Stimulated activated CD4-positive, alpha-beta T cell treated with anti-CD3 and anti-CD28 coated beads, TNF-alpha, amount 100 ng/mL, for 24 hours (primary cell): ENCODE results near the gene FHOD3.

ENCODE experiments used
- DNase-seq, 3 experiments: peaks; one replicate each; pipeline ENCODE4 v3.0.0-alpha.2; 2020; ENCODE audit warnings: low read depth in 3 of 3

FHOD3 gene

GRCh38 chr18:36382854-36383253 lies 85.3 kb downstream of the FHOD3 start:
- no peak for DNase-seq

- DNase-seq: no peak
Measured at GRCh38 chr18:36386150-36386920, 88.8 kb downstream of the FHOD3 start.

DNA sequence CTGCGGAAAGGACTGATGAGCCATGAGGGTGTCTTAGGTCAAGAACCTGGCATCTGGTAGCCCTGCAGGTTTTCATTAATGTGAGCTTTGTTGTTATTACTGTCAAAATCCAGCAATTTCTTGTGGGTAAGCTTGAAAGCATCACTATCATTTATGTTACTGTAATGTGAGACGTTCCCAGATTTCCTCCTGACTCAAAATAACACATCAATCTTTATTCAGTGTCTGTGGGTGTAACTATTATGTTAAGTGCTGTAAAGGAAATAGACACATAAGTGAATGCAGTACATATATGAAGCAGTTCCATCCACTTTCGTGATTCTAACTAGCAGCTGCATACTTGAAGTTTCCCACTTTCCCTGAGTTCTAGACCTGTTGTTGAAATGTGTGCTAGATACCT lies 89.8 kb downstream of the FHOD3 start:
- DNase-seq: no peak

DNA sequence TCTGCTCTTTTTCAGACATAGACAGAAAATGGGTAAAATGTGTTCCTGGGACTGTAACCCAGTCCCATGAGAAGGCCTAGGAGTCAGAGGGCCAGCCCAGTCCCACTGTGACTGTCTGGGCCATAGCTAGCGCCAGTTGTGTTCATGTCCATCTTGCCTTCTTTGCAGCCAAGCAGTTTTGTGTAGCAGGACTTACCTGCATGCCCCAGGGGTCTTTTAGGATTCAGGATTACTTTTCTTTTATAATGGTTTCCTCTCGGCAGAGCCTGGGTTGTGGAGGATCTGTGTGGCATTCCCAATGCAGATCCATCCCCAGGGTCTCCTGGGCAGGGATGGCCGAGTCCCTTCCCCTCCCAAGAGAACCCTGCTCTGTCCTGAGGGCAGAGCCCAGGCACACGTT lies 90.8 kb downstream of the FHOD3 start:
- DNase-seq: no peak

- no peak for DNase-seq
Measured at GRCh38 chr18:36389027-36389426, 91.5 kb downstream of the FHOD3 start.

DNA sequence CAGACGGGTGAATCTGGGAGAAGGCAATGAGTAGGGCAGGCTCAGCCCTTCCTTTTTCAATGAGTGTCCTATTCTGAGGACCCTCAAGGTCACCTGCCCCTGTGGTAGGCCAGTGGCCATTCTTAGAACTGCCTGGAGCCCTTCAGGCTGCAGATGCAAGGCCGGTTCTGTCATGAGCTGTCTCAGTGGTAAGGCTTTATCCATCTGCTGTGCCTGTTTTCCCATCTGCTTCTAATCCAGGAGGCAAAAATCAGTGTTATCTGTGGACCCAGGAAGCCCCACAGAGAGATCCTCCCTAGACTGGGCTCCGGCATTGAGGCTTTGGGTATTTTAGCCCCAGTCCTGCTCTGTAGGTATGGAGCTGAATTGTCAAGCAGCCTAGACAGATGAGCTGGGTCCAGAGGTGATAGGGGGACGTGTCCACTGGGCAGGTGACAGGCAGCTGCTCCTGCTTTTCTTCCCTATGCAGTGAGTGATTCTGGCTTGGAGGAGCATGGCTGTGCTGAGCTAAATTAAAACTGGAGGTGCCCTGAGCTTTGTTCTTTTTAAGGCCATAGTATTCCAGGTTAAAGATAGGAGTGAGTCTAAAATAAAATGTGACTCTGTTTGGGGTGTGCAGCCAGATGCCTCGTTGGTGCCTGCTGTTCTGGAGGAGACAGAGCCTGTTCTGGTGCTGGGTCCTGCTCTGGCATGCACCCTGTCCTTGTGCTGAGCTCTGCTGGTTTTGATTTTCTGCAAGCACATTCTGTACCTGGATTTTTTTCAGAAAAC lies 92.5 kb downstream of the FHOD3 start:
- DNase-seq: no peak

DNA sequence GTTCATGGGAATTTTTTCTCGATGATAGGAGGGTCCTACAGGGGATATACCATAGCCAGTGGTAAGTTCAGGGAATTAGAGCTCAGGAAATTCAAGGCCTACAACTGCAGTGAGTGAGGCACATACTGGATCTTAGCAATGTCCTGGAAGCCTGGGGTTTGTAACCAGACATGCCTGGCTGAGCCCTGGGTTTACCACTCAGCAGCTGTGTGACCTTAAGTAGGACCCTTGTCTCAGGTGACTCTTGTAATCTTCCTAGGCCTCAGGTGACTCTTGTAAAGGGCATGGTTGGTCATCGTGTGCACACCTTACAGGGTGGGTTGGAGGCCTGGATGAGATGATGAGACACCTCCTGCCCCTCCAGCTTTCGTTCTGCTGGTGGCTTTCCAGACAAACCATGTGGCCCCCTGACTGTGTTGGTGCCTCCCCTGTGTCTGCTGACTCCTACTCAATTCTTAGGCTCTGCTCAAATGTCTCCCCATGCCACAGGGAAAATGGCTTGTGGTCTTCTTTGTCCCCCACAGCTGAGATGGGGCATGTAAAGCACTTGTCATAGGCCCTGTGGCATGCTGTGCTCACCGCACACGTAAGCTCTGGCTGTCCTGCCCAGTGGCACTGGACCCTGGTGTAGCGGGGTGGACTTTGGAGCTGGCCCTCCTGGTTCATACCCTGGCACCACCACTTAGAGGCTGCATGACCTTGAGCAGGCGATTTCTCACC lies 94.1 kb downstream of the FHOD3 start:
- DNase-seq: no peak

GRCh38 chr18:36392164-36392978 lies 94.9 kb downstream of the FHOD3 start:
- no peak for DNase-seq

GRCh38 chr18:36392979-36393287 lies 95.4 kb downstream of the FHOD3 start:
- DNase-seq: no peak

GRCh38 chr18:36394486-36394885 lies 97.0 kb downstream of the FHOD3 start:
- DNase-seq: no peak

GRCh38 chr18:36396190-36396589 lies 98.7 kb downstream of the FHOD3 start:
- no peak for DNase-seq

DNA sequence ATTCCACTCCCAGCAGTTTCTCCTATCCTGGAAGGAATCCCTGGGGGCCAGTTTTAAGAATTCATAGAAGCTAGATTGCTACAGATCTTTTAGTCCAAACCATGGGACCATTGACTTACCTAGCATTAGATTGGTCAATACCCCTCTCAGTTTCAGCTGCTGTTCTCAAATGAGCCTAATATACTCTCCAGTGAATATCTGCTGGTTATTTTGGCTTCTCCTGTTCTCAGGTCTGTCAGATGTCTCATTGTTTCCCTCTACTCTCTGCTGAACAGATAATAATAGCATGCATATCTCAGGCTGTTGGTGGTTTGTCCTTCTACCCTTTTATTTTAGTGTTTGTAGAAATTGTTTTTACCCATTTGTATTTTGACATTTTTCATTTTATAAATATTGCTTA lies 99.5 kb downstream of the FHOD3 start:
- DNase-seq: no peak

DNA sequence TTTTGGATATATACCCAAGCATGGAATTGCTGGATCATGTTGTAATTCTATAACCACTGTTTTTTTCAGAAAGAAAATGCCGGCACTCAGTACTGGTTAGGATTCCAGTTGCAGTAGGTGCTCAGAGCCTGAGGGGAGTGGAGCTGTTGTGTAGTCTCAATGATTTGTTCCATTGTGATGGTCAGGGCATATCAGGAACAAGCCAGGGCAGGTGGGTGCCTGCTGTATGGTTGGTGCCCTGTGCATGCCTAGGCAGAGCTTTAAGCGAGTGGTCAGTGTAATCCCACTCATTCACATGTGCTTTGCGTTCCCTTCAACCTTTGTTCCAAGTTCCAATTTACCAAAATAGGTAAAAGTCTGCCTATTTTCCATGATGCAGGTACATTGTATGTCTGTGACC lies 100.9 kb downstream of the FHOD3 start:
- no peak for DNase-seq

GRCh38 chr18:36399055-36399454 lies 101.5 kb downstream of the FHOD3 start:
- no peak for DNase-seq

DNA sequence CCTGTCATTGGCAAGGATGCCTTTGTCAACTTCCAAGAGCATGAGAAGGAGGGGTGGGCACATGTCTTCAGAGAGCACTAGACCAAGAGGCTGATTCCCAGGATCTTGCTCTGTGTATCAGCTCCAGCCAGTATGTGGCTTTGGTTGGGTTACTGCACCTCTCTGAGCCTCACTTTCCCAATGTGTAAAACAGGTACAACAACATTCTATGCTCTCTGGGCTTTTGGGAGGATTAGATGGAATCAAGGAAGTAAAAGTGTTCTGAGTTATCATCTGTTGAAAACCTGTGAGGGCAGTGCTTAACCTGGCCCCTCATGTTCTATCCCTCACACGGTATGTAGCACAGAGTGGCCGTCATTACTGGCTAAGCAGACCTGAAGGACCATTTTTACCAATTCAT lies 103.9 kb downstream of the FHOD3 start:
- no peak for DNase-seq

- no peak for DNase-seq
Measured at GRCh38 chr18:36402765-36403396, 105.4 kb downstream of the FHOD3 start.

DNA sequence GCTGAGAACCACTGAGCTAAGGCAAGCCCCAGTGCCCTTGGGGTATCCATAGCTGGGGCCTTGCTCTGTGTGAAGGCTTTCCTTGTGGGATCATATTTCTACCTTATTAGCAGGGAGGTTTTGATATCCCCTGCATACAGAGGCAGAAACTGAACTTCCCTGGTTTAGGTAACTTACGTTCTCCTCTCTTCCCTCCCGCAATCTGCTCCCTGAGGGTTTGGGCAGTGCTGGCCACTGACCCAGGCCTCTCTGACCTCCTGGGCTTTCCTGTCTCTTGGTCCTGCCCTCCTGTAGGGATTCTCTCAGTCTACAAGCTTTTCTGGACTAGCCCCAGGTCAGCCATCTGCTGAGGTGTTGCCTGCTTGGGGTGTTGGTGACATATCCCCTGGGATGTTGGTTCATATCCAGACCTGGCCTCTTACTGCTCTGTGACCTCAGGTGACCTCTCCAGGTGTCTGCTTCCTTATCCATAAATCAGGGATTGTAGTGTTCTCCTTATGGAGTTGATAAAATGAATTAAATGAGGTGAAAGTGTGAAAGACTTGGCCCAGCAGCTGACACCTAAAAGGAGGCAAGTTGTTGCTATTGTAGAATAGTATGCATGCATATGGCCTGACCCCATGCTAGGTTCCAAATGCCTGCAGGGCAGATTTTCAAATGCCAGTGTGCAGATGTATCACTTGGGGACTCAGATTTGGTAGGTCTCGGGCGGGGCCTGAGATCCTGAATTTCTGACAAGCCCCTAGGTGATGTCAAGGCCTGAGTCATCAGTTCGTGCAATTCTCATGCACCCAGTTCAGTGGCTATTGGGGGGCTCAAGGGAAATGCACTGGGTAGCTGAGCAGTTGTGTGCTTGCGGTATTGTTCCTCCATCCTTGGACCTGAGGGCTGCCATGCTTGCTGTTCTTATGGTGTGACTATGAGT lies 106.6 kb downstream of the FHOD3 start:
- no peak for DNase-seq

- no peak for DNase-seq
Measured at GRCh38 chr18:36405611-36406010, 108.1 kb downstream of the FHOD3 start.

DNA sequence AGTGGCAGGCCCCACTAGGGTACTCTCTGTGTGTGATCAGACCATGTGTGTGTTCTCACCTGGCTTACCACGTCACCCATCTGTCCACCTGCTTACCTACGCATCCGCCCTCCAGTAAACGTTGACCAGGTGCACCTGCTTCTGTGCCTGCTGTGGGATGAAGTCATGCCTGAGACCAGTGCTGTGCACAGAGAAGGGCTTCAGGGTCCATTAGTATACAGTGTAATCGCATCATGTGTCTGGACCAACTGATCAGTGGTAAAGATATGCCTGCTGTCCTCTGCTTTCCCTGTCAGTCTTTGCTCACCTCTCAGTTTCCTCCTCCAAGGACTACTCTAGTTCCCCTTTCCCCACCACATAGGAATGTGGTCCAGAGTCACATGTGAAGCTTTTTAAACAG lies 109.3 kb downstream of the FHOD3 start:
- no peak for DNase-seq

DNA sequence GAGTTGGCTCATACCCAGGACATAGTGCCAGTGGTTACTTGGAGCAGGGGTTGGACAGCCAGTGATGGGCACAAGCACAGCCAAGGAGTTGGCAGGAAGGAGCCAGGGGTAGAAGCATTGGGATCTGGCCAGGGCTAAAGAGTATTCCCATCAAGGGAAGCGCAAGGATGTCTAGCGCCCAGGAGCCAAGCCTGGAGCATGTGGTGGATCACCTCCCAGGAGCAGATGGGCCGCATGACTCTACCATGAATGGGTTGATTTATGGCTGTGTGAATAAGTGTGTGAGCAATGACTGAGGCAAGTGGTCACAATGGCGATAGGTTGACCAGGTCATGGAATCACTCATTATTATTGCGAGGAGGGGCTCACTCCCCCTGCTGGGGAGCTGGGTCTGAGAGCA lies 111.1 kb downstream of the FHOD3 start:
- no peak for DNase-seq
